Astrocyte of the cerebellum (primary cell): ENCODE results near the gene POU6F2.
"Not testable (repeated sequence)": the region's sequence is repeated elsewhere in the genome, so short reads cannot be mapped to it uniquely, and the experiment has no call there.

Experiments used
- DNase-seq: peaks from one replicate; pipeline ENCODE4 v3.0.0-alpha.2; 2011; ENCODE audit warnings: low read depth
- H3K4me3 ChIP-seq: 2 replicates; pipeline ENCODE4 v1.5.1; 2011; ENCODE audit warnings: mild to moderate bottlenecking, low read depth, low read length, moderate library complexity
- CTCF ChIP-seq: IDR thresholded peaks from 2 replicates; pipeline ENCODE4 v1.5.1; 2012; ENCODE audit warnings: low read length, low read depth, moderate library complexity, mild to moderate bottlenecking; ENCODE audit errors: missing control alignments
- in situ Hi-C: cut with HindIII; loops from 2 replicates; pipeline ENCODE4 v1.10.0; 2017; ENCODE audit warnings: low sequenced_read_pairs

Gene POU6F2

GRCh38 chr7:39181398-39181797 is 203.7 kb downstream of the POU6F2 start:
- no peak for DNase-seq
- no peak overlapping the region for H3K4me3 ChIP-seq
- in situ Hi-C loops: no loop called here
- TF ChIP-seq CTCF: no peak

- TF ChIP-seq CTCF: no peak
- no peak for DNase-seq
- no peak overlapping the region for H3K4me3 ChIP-seq
- in situ Hi-C loops: no loop called here
These were observed 206.1 kb downstream of the POU6F2 start for GRCh38 chr7:39183796-39184195.

- no peak for DNase-seq
- no peak for TF ChIP-seq CTCF
- in situ Hi-C loops: no loop called here
- no peak overlapping the region for H3K4me3 ChIP-seq
These were observed 206.7 kb downstream of the POU6F2 start for GRCh38 chr7:39184391-39184790.

DNA sequence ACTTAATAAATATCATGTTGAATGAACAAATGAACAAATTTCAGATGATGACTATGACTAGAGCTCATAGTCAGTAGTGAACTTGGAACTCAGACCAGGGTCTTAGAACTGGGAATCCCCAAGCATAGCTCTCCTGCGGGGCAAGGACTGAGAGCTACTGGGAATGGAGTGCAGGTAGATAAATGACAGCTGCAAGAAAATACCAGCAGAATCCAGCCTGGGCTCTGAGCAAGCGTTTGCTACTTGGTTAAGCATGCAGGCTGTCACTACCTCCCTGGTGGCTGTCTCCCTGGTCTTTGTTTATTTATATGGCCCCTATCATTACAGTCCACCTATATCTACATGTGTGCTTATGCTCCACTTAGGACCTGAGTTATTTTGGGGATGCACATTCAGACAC is 208.4 kb downstream of the POU6F2 start:
- in situ Hi-C loops: no loop called here
- H3K4me3 ChIP-seq: no peak overlapping the region
- TF ChIP-seq CTCF: no peak
- no peak for DNase-seq

GRCh38 chr7:39186671-39187070 is 209.0 kb downstream of the POU6F2 start:
- DNase-seq: no peak
- H3K4me3 ChIP-seq: no peak overlapping the region
- TF ChIP-seq CTCF: no peak
- in situ Hi-C loops: no loop called here

GRCh38 chr7:39187130-39187529 is 209.4 kb downstream of the POU6F2 start:
- DNase-seq: no peak
- H3K4me3 ChIP-seq: no peak overlapping the region
- in situ Hi-C loops: no loop called here
- no peak for TF ChIP-seq CTCF

- no peak for DNase-seq
- in situ Hi-C loops: no loop called here
- H3K4me3 ChIP-seq: no peak overlapping the region
These were observed 214.8 kb downstream of the POU6F2 start for GRCh38 chr7:39192476-39192875.

GRCh38 chr7:39194388-39194787 is 216.7 kb downstream of the POU6F2 start:
- in situ Hi-C loops, H3K4me3 ChIP-seq, DNase-seq: not testable (repeated sequence)

More at GRCh38 chr7:39192476-39192875, 214.8 kb downstream of the POU6F2 start:
- TF ChIP-seq CTCF: no peak
